ENCODE measurements around the gene PTPN20.

The PTPN20 gene

GRCh38 chr10:47027784-47028260 lies 116.6 kb downstream of the PTPN20 start:
- no peak for DNase-seq (ENCODE audit: extremely low spot score)
- TF ChIP-seq CTCF (IDR thresholded peaks at IDR 0.05; ENCODE audit: control extremely low read depth, extremely low read depth, low read depth, missing control alignments) = no peak
- CTCF ChIA-PET = interaction anchor here (0.8 to 4.2 kb wide), 3 partner anchors 20 to 313 kb away, joined by 3 to 68 read pairs (median 3); no protein-coding TSS in a partner anchor

GRCh38 chr10:47028466-47028865 lies 117.2 kb downstream of the PTPN20 start:
- ChIA-PET POLR2A (no interaction called here), CTCF (interaction anchor here (1.2 to 3.6 kb wide), 3 partner anchors 19 to 292 kb away, joined by 3 to 12 read pairs (median 3); no protein-coding TSS in a partner anchor)
- DNase-seq (ENCODE audit: extremely low spot score) = no peak
- TF ChIP-seq CTCF (IDR thresholded peaks at IDR 0.05; ENCODE audit: control extremely low read depth, extremely low read depth, low read depth, missing control alignments) = no peak

More at GRCh38 chr10:47027784-47028260, 116.6 kb downstream of the PTPN20 start:
- POLR2A ChIA-PET = no interaction called here

- no peak for TF ChIP-seq CTCF (IDR thresholded peaks at IDR 0.05; ENCODE audit: control extremely low read depth, extremely low read depth, low read depth, missing control alignments)
- POLR2A ChIA-PET = no interaction called here
- no peak for DNase-seq (ENCODE audit: extremely low spot score)
- CTCF ChIA-PET = interaction anchor here (0.6 to 3.6 kb wide), 4 partner anchors 18 to 291 kb away, joined by 3 to 12 read pairs (median 3); no protein-coding TSS in a partner anchor
Observed at GRCh38 chr10:47029181-47030009, 118.2 kb downstream of the PTPN20 start.

GRCh38 chr10:47030191-47030703 lies 119.0 kb downstream of the PTPN20 start:
- ChIA-PET POLR2A (no interaction called here), CTCF (interaction anchor here (0.6 to 3.6 kb wide), 3 partner anchors 17 to 283 kb away, joined by 3 to 12 read pairs (median 7); no protein-coding TSS in a partner anchor)
- no peak for DNase-seq (ENCODE audit: extremely low spot score)
- no peak for TF ChIP-seq CTCF (IDR thresholded peaks at IDR 0.05; ENCODE audit: control extremely low read depth, extremely low read depth, low read depth, missing control alignments)

- DNase-seq (ENCODE audit: extremely low spot score) = no peak
- CTCF ChIA-PET = interaction anchor here (1.4 to 3.6 kb wide), 4 partner anchors 9 to 309 kb away, joined by 3 to 12 read pairs (median 6); no protein-coding TSS in a partner anchor
- no peak for TF ChIP-seq CTCF (IDR thresholded peaks at IDR 0.05; ENCODE audit: control extremely low read depth, extremely low read depth, low read depth, missing control alignments)
- POLR2A ChIA-PET = no interaction called here
Observed at GRCh38 chr10:47031211-47031900, 120.1 kb downstream of the PTPN20 start.

GRCh38 chr10:47031901-47032465 lies 120.8 kb downstream of the PTPN20 start:
- ChIA-PET CTCF (interaction anchor here (1.2 to 2.0 kb wide), 4 partner anchors 9 to 309 kb away, joined by 3 to 7 read pairs (median 4); no protein-coding TSS in a partner anchor), POLR2A (no interaction called here)
- no peak for DNase-seq (ENCODE audit: extremely low spot score)
- TF ChIP-seq CTCF (IDR thresholded peaks at IDR 0.05; ENCODE audit: control extremely low read depth, extremely low read depth, low read depth, missing control alignments) = no peak
